RPMI8226 (cell line): ENCODE data around the gene SYNPO.
A peak's percentile ranks its signal among the peaks of the same experiment; 100 is the strongest.

Experiments used
- DNase-seq: peaks from one replicate; pipeline ENCODE4 v3.0.0-alpha.2; 2015

The SYNPO gene

DNA sequence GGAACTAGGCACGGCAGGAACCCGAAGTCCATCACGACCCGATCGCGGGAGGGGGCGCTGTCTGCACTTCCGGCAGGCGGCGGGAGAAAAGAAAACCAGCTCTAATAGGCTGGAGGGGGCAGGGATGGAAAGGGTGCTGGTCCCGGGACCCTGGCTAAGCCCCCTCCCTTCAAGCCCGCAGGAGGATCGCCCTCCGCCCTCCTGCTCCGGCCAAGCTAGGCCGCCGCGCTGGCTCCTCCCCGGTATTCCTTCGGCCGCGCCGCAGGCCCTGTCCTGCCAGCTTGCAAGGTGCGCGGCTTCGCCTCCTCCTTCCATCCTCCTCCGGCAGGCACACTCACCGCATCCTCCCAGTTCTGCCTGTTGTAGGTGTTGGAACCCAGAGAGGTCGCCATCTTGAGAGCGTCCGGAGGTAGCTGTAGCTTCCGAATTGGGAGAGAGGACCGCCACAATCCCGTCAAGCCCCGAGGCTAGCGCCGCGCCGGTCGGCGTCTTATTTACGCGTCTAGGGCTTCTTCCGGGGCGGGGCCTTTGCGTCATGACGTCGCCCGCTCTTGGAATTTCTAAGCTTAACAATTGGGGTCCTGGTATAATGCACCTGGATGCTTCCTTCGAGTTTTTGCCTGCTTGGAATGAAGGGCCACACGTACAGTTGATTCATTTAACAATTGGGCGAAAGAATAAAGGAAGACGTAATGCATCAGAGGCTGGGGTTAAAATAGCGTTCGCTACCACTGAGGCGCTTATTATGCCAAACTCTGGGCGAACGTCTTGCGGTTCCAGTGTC, 60.3 kb downstream of the SYNPO start, which contains the start of gene RBM22:
Gene RBM22 (minus strand): TSS at position 469 of the 784 bp plus-strand sequence. CDS start 77 bp downstream, at position 392.
- peak; percentile 94 for DNase-seq

DNA sequence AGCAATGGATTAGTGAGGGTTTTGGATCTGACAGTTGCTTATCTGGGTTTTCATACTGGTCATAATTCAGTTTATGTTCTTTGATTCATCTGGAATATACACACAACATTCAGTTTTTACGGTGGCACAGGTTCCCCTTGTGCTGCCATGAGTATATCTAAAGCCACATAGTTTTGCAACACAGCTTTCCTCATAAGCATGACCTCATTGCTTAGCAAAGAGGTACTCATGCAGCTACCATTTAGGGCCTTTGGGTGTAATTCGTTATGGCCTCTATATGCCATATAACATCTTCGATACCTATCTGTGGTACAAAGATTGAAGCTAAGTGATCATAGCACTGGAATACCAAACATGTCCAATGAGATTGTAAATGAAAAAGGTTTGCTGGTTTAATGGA, 63.3 kb downstream of the SYNPO start:
- no peak for DNase-seq

DNA sequence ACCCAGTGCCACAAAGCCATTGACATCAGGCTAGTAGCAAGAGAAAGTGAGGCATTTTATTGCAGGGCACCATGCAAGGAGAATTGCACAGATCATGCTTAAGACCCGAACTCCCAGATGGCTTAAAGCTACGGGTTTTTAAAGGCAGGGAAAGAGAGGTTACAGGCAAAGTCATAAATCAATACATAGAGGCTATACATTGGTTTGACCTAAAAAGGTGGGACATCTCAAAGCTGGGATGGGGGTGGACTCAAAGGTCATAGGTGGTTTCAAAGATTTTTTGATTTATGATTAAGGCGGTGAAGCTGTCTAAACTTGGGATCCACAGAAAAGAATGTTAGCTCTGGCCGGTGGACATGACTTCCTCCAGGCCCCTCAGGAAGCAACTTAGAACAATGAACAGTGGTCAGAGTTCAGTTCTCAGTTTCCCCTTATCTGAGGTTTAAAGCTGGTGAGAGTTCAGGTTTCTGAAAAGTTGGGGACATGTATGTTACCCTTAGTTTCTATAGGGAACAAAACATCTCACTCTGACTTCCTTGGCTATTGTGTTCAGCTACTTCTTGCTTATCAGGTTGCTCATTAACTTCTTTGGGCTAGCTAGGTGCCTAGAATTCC, 66.4 kb downstream of the SYNPO start:
- no peak for DNase-seq
